OCI-LY3 (cell line): ENCODE measurements around the gene MOSPD3.

ENCODE experiments used
- H2AFZ ChIP-seq: fragments of 200-600, 300-600 bp; shearing (Covaris generic); 2 replicates; pipeline ENCODE4 v1.6.0; 2014; ENCODE audit warnings: antibody characterized with exemption, low read depth, low read length
- H3K27ac ChIP-seq: fragments of 200-600, 300-600 bp; sonication (generic); 2 replicates; pipeline ENCODE4 v1.5.1; 2014; ENCODE audit warnings: mild to moderate bottlenecking, low read length, moderate library complexity, mixed read lengths
- H3K27me3 ChIP-seq: fragments of 200-600, 300-600 bp; sonication (generic); 2 replicates; pipeline ENCODE4 v1.6.1; 2014; ENCODE audit warnings: low read depth, low read length, mixed read lengths
- H3K36me3 ChIP-seq: fragments of 200-600, 300-600 bp; sonication (generic); replicated peaks from 2 replicates; pipeline ENCODE3; 2014; ENCODE audit warnings: low read depth, low read length, mixed read lengths
- H3K4me1 ChIP-seq: fragments of 300-600, 200-600 bp; sonication (generic); 2 replicates; pipeline ENCODE4 v1.6.1; 2014; ENCODE audit warnings: low read length, mixed read lengths
- H3K4me2 ChIP-seq: fragments of 200-600, 300-600 bp; sonication (generic); 2 replicates; pipeline ENCODE4 v1.6.1; 2014; ENCODE audit warnings: low read length, mixed read lengths
- H3K4me3 ChIP-seq: fragments of 300-600, 200-600 bp; sonication (generic); 2 replicates; pipeline ENCODE4 v1.5.1; 2014; ENCODE audit warnings: antibody characterized with exemption, mild to moderate bottlenecking, low read length, moderate library complexity
- H3K79me2 ChIP-seq: fragments of 300-600, 200-600 bp; shearing (Covaris generic); 2 replicates; pipeline ENCODE4 v1.6.1; 2014; ENCODE audit warnings: mild to moderate bottlenecking, low read length, mixed read lengths
- H3K9ac ChIP-seq: fragments of 300-600, 200-600 bp; shearing (Covaris generic); 2 replicates; pipeline ENCODE4 v1.6.0; 2014; ENCODE audit warnings: mild to moderate bottlenecking, low read length, moderate library complexity
- H3K9me3 ChIP-seq: fragments of 200-600, 300-600 bp; shearing (Covaris generic); 2 replicates; pipeline ENCODE4 v1.6.1; 2014; ENCODE audit warnings: low read length, mixed read lengths; ENCODE audit not compliant: insufficient read depth
- H4K20me1 ChIP-seq: fragments of 200-600, 300-600 bp; sonication (generic); 2 replicates; pipeline ENCODE4 v1.6.1; 2016; ENCODE audit warnings: low read length, mixed read lengths; ENCODE audit not compliant: insufficient read depth
- CTCF ChIP-seq: fragments of 200-600, 300-600 bp; sonication (generic); IDR thresholded peaks from 2 replicates; pipeline ENCODE4 v1.5.1; 2014; ENCODE audit warnings: antibody characterized with exemption, low read length, low read depth
- EZH2phosphoT487 ChIP-seq: fragments of 200-600 bp; shearing (Covaris generic); IDR thresholded peaks from 2 replicates; pipeline ENCODE4 v1.6.1; 2018; ENCODE audit warnings: antibody characterized with exemption, mixed run types, low read depth

MOSPD3 gene

GRCh38 chr7:100584683-100585510 is 27.4 kb upstream of the MOSPD3 start:
- Histone ChIP-seq H3K27me3 (0 out of 2 replicates have a peak, but pooled peaks cover 6% of the 10 kb centered on the region), H3K9me3 (no peaks in the 10 kb centered on the region), H2AFZ (no peak overlapping the region), H3K79me2 (peaks cover 8% of the 10 kb centered on the region), H4K20me1 (0 out of 2 replicates have a peak, but pooled peaks cover 2% of the 10 kb centered on the region), H3K27ac (peak overlapping the region; percentile 85; the same call in 1 of the 2 replicates), H3K36me3 (peaks cover 13% of the 10 kb centered on the region), H3K4me1 (peaks cover 24% of the 10 kb centered on the region), H3K9ac (peak overlapping the region; percentile 94), H3K4me2 (peak overlapping the region; percentile 96), H3K4me3 (peak overlapping the region; percentile 86)
- TF ChIP-seq EZH2phosphoT487 (no peak), CTCF (no peak)

DNA sequence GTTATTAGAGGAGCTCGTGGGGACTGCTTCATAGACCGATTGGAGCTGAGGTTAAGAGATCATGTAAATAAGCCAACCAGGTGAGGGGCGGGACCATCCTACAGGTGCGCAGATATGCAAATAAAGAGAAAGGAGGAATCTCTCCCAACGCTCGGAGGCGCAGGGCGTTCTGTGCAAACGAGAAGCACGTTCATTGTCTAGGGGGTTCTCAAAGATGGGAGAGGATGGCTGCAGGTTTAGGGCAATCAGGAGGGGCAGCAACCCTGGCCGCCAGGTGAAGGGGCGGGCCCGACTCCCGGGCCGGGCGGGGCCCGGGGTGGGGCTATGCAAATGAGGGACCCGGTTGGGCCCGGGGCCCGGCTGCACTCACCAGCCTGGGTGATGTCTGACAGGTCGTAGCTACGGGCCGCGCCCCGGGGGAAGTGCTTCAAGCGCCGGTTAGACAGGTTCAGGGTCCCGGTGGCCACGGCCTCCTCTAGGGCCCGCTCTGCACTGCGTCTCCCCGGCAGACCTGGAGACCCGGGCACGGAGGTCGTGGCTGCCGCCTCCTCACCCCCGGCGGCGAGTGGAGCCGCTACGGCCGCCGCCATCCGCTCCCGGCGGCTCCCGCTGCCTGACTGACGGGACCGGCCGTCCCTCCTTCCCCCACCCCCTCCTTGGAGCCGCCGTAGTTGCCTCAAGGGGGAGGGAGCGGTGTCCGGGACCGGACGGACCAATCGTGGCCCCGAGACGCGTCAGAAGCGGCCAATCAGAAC is 26.7 kb upstream of the MOSPD3 start, which contains the start of gene LRCH4:
Gene LRCH4, minus strand, starts transcription at position 619 of the 755 bp plus-strand sequence. Its CDS starts 29 bp downstream, at position 590.
- 0 out of 2 replicates have a peak, but pooled peaks cover 2% of the 10 kb centered on the region for H4K20me1 ChIP-seq
- H3K9ac ChIP-seq, result peak within 1 kb of the TSS; percentile 94
- peaks cover 8% of the 10 kb centered on the region for H3K36me3 ChIP-seq
- H3K4me3 ChIP-seq, result peak within 1 kb of the TSS; percentile 86
- peaks cover 8% of the 10 kb centered on the region for H3K79me2 ChIP-seq
- peaks cover 24% of the 10 kb centered on the region for H3K4me1 ChIP-seq
- H3K9me3 ChIP-seq, result no peaks in the 10 kb centered on the region
- peak within 1 kb of the TSS; percentile 87 for H2AFZ ChIP-seq
- peak within 1 kb of the TSS; percentile 85 for H3K27ac ChIP-seq
- H3K27me3 ChIP-seq, result 0 out of 2 replicates have a peak, but pooled peaks cover 6% of the 10 kb centered on the region
- peak within 1 kb of the TSS; percentile 96 for H3K4me2 ChIP-seq
- TF ChIP-seq CTCF (no peak), EZH2phosphoT487 (no peak)

GRCh38 chr7:100586266-100587025 is 25.9 kb upstream of the MOSPD3 start, which contains the start of gene FBXO24:
Gene FBXO24 (plus strand): TSS chr7:100586328. CDS start chr7:100586626, 298 bp downstream.
- peak within 1 kb of the TSS; percentile 86 for H3K4me3 ChIP-seq
- H3K79me2 ChIP-seq, result peaks cover 8% of the 10 kb centered on the region
- peaks cover 3% of the 10 kb centered on the region for H3K36me3 ChIP-seq
- H3K4me2 ChIP-seq, result peak within 1 kb of the TSS; percentile 96
- 0 out of 2 replicates have a peak, but pooled peaks cover 2% of the 10 kb centered on the region for H4K20me1 ChIP-seq
- peak within 1 kb of the TSS; percentile 94 for H3K9ac ChIP-seq
- H3K27me3 ChIP-seq, result 0 out of 2 replicates have a peak, but pooled peaks cover 6% of the 10 kb centered on the region
- peaks cover 24% of the 10 kb centered on the region for H3K4me1 ChIP-seq
- H3K27ac ChIP-seq, result peak within 1 kb of the TSS; percentile 85
- H2AFZ ChIP-seq, result peak within 1 kb of the TSS; percentile 87
- TF ChIP-seq EZH2phosphoT487 (no peak), CTCF (no peak)
- H3K9me3 ChIP-seq, result no peaks in the 10 kb centered on the region
